AG10803 (cell line): ENCODE results near the gene AMFR.

ENCODE experiments used
- DNase-seq: peaks from one replicate; pipeline ENCODE4 v3.0.0; 2010; ENCODE audit warnings: low read depth
- H3K4me3 ChIP-seq: 2 replicates; pipeline ENCODE4 v1.5.1; 2011; ENCODE audit warnings: mild to moderate bottlenecking, low read length, control low read depth
- TF ChIP-seq, protein P1 (sequence below): conservative IDR thresholded peaks from 2 replicates; pipeline ENCODE4 v1.5.1; 2011; ENCODE audit warnings: mild to moderate bottlenecking, low read length, control low read depth, inconsistent platforms

Gene AMFR

DNA sequence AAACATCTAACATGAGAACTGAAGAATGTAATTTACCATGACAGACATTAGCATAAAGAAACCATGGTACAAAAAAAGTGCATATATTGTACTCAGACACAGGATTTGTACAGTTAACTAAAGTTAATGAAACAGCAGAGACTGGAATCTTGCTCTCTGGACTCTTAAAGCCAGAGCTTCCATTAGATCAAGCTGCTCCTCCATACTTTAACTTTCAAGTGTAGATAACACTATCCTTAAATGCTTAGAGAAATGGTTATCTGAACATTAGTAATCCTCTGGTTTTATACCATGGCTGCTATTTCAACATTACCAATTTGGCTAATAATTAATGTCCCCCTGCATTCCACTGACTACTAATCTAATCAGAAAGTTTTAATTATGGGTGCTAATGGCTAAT, 22.7 kb upstream of the AMFR start:
- TF ChIP-seq, protein P1, sequence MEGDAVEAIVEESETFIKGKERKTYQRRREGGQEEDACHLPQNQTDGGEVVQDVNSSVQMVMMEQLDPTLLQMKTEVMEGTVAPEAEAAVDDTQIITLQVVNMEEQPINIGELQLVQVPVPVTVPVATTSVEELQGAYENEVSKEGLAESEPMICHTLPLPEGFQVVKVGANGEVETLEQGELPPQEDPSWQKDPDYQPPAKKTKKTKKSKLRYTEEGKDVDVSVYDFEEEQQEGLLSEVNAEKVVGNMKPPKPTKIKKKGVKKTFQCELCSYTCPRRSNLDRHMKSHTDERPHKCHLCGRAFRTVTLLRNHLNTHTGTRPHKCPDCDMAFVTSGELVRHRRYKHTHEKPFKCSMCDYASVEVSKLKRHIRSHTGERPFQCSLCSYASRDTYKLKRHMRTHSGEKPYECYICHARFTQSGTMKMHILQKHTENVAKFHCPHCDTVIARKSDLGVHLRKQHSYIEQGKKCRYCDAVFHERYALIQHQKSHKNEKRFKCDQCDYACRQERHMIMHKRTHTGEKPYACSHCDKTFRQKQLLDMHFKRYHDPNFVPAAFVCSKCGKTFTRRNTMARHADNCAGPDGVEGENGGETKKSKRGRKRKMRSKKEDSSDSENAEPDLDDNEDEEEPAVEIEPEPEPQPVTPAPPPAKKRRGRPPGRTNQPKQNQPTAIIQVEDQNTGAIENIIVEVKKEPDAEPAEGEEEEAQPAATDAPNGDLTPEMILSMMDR, result no peak
- DNase-seq, result no peak
- H3K4me3 ChIP-seq, result no peak overlapping the region

GRCh38 chr16:56447286-56447685, 21.9 kb upstream of the AMFR start:
- DNase-seq, result no peak
- TF ChIP-seq, protein P1, result no peak
- no peak overlapping the region for H3K4me3 ChIP-seq

- DNase-seq, result no peak
- TF ChIP-seq, protein P1, result no peak
- no peak overlapping the region for H3K4me3 ChIP-seq
Observed at GRCh38 chr16:56438038-56438437, 12.7 kb upstream of the AMFR start.

DNA sequence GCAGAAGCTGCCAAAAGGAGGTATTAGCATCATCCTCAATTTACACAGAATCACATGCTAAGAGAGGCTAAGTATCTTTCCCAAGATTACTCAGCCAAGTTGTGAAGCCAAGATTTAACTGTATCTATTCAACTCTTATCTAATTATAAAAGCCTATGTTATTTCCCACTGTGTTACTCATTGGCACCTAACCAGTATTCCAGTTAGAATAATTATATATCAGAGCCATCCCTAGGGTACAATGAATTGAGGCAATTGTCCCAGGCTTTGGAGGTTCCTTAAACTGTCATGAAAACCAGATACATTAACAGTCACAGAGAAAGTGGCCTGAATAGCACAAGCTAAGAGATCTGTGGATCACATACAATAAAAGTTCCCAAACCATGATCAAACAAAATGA, 10.9 kb upstream of the AMFR start:
- no peak for DNase-seq
- TF ChIP-seq, protein P1, result no peak

GRCh38 chr16:56428091-56428490, 2.7 kb upstream of the AMFR start:
- TF ChIP-seq, protein P1, result no peak

More for the DNA sequence above, 10.9 kb upstream of the AMFR start:
- no peak overlapping the region for H3K4me3 ChIP-seq

GRCh38 chr16:56426585-56426984, 1.2 kb upstream of the AMFR start:
- TF ChIP-seq, protein P1, result no peak
- DNase-seq, result no peak

More at GRCh38 chr16:56428091-56428490, 2.7 kb upstream of the AMFR start:
- DNase-seq, result peak; percentile 3
- no peak overlapping the region for H3K4me3 ChIP-seq

DNA sequence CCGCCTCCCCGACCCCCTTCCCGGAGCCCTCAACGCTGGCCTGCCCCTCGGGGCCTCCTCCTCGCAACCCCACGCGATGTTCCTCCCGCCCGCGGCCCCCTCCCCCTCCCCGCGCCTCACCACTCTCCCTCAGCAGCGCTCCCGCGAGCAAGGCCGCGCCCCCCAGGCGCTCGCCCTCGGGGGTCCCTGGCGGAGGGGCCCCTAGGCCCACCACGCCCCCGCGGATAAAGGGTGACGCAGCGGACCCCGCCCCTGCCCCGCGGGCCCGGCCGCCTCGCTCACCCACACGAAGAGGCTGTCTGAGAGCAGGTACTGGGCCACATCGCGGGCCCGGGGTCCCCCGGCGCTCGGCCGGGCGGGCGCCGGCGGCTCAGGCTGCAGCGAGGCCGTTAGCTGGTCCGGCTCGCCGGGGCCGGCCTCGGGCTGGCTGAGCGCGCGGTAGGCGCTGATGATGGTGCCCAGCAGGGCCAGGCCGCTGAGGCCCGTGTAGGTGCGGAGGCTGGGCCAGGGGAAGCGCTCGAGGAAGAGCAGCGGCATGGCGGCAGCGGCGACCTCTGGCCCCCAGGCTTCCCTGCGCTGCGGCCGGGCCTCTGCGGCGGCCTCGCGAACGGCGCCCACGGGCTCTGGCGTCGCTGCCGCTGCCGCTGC, 430 bp downstream of the AMFR start:
- DNase-seq, result peak; percentile 5
- TF ChIP-seq, protein P1, result no peak
- peak overlapping the region; percentile 76 for H3K4me3 ChIP-seq

More at GRCh38 chr16:56426585-56426984, 1.2 kb upstream of the AMFR start:
- no peak overlapping the region for H3K4me3 ChIP-seq
